HepG2 (cell line): ENCODE measurements around the gene CASKIN2. TPM values are rescaled to one million over a fixed set of nuclear protein-coding genes. Genes with fewer than 3 reads are reported as not detected.
A peak's percentile ranks its signal among the peaks of the same experiment; 100 is the strongest.

Source experiments
- ASH2L ChIP-seq: fragments of 300-600, 200-600 bp; sonication (generic); IDR thresholded peaks from 2 replicates; pipeline ENCODE4 v1.7.0; 2017; ENCODE audit warnings: low read depth, mild to moderate bottlenecking, moderate library complexity, mixed read lengths, low read length; ENCODE audit not compliant: insufficient read length
- ETV5 ChIP-seq: IDR thresholded peaks from 2 replicates; pipeline ENCODE4 v1.6.1; 2018; ENCODE audit warnings: missing biosample characterization, missing genetic modification reagents, inconsistent platforms, borderline replicate concordance
- IKZF5 ChIP-seq: IDR thresholded peaks from 2 replicates; pipeline ENCODE4 v1.6.1; 2018; ENCODE audit warnings: missing genetic modification reagents, mild to moderate bottlenecking, missing compliant biosample characterization
- MATR3 ChIP-seq: sonication (generic); formaldehyde crosslinking; IDR thresholded peaks from 2 replicates; pipeline ENCODE4 v1.4.0; 2020; ENCODE audit warnings: missing genetic modification reagents
- NFKBIZ ChIP-seq: IDR thresholded peaks from 2 replicates; pipeline ENCODE4 v1.6.1; 2018; ENCODE audit warnings: missing genetic modification reagents, missing compliant biosample characterization
- NRL ChIP-seq: sonication (generic); formaldehyde crosslinking; IDR thresholded peaks from 2 replicates; pipeline ENCODE4 v1.5.0; 2020; ENCODE audit warnings: missing genetic modification reagents, mild to moderate bottlenecking, moderate library complexity, borderline replicate concordance
- PAXIP1 ChIP-seq: sonication (generic); formaldehyde crosslinking; conservative IDR thresholded peaks from 2 replicates; pipeline ENCODE4 v1.4.0; 2020; ENCODE audit warnings: mild to moderate bottlenecking, missing genetic modification reagents, moderate library complexity
- PCBP1 ChIP-seq: fragments of 200-400 bp; formaldehyde crosslinking; IDR thresholded peaks from 2 replicates; pipeline ENCODE4 v1.6.1; 2017; ENCODE audit warnings: mild to moderate bottlenecking, low read depth, low read length, borderline replicate concordance
- RXRB ChIP-seq: IDR thresholded peaks from 2 replicates; pipeline ENCODE4 v1.6.1; 2016; ENCODE audit warnings: borderline replicate concordance, missing genetic modification reagents, missing compliant biosample characterization
- TBL1XR1 ChIP-seq: fragments of 150-350 bp; IDR thresholded peaks from 2 replicates; pipeline ENCODE4 v1.6.1; 2014; ENCODE audit warnings: borderline replicate concordance, low read length; ENCODE audit not compliant: partially characterized antibody
- ZFAT ChIP-seq: sonication (generic); formaldehyde crosslinking; conservative IDR thresholded peaks from 2 replicates; pipeline ENCODE4 v1.8.1; 2023; ENCODE audit warnings: missing genetic modification reagents, inconsistent platforms
- ZFP41 ChIP-seq: sonication (generic); formaldehyde crosslinking; IDR thresholded peaks from 2 replicates; pipeline ENCODE4 v1.4.0; 2020; ENCODE audit warnings: mild to moderate bottlenecking, missing genetic modification reagents, borderline replicate concordance
- ZNF136 ChIP-seq: sonication (generic); formaldehyde crosslinking; IDR thresholded peaks from 2 replicates; pipeline ENCODE4 v1.8.1; 2022; ENCODE audit warnings: low read depth, mild to moderate bottlenecking, moderate library complexity, missing genetic modification reagents
- ZNF296 ChIP-seq: sonication (generic); formaldehyde crosslinking; conservative IDR thresholded peaks from 2 replicates; pipeline ENCODE4 v1.5.0; 2020; ENCODE audit warnings: mild to moderate bottlenecking, missing genetic modification reagents
- ZNF441 ChIP-seq: sonication (generic); formaldehyde crosslinking; IDR thresholded peaks from 2 replicates; pipeline ENCODE4 v1.7.0; 2021; ENCODE audit warnings: missing genetic modification reagents, borderline replicate concordance
- ZNF678 ChIP-seq: sonication (generic); formaldehyde crosslinking; IDR thresholded peaks from 2 replicates; pipeline ENCODE4 v1.4.0; 2020; ENCODE audit warnings: mild to moderate bottlenecking, missing genetic modification reagents
- ZNF782 ChIP-seq: sonication (generic); formaldehyde crosslinking; IDR thresholded peaks from 2 replicates; pipeline ENCODE4 v1.4.0; 2020; ENCODE audit warnings: missing genetic modification reagents, mild to moderate bottlenecking, borderline replicate concordance
- polyA plus RNA-seq, 8 experiments: library from polyadenylated mRNA; depleted of rRNA in 3 of 8; stranded (reverse) in 7 of 8; unstranded in 1 of 8; fragments of >200 nt; fragmentation: Illumina TruSeq in 4 of 8; extraction: Trizol in 4 of 8; gene quantifications; 2 replicates each; pipeline versions ENCODE4 v1.2.1 to v1.2.3, GENCODE V29; 2011 to 2016; ENCODE audit warnings: low read depth in 4 of 8, missing spikeins in 1 of 8, mixed read lengths in 1 of 8; ENCODE audit not compliant: insufficient read depth in 1 of 8
- total RNA-seq, 5 experiments: library from RNA; depleted of rRNA; stranded (reverse); fragments of >200 nt; fragmentation: Illumina TruSeq; extraction: Trizol; gene quantifications; 2 replicates each; pipeline ENCODE4 v1.2.3, GENCODE V29; 2016; ENCODE audit warnings: low read depth in 1 of 5
- TF ChIP-seq, protein P1 (sequence below): IDR thresholded peaks from 2 replicates; pipeline ENCODE4 v1.6.1; 2012; ENCODE audit warnings: inconsistent platforms
- TF ChIP-seq, protein P2 (sequence below): sonication (generic); formaldehyde crosslinking; IDR thresholded peaks from 2 replicates; pipeline ENCODE4 v1.5.0; 2020; ENCODE audit warnings: missing genetic modification reagents, mild to moderate bottlenecking, borderline replicate concordance

The CASKIN2 gene
- total and polyA plus RNA-seq, 2 of the 13 experiments (the other 11 are each of a cell fraction or from before 2014, with no cell fraction given) = 5.2 to 7.8 TPM

GRCh38 chr17:75525806-75526554, 10.6 kb upstream of the CASKIN2 start (continued):
- 0 out of 2 replicates have a peak, but pooled peaks have one; percentile 35 for TF ChIP-seq NFKBIZ (CRISPR knock-in tag)
- TF ChIP-seq ZNF296 (CRISPR knock-in tag) = no peak
- peak; percentile 15; the same call in 1 of the 2 replicates for TF ChIP-seq ZFP41
- no peak for TF ChIP-seq TBL1XR1
- peak; percentile 91 for TF ChIP-seq NRL (CRISPR knock-in tag)
- no peak for TF ChIP-seq ZNF678 (CRISPR knock-in tag)
- TF ChIP-seq MATR3 (CRISPR knock-in tag) = no peak
- TF ChIP-seq PCBP1 = no peak
- TF ChIP-seq, protein P1, sequence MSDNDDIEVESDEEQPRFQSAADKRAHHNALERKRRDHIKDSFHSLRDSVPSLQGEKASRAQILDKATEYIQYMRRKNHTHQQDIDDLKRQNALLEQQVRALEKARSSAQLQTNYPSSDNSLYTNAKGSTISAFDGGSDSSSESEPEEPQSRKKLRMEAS = peak; percentile 90
- peak; percentile 12 for TF ChIP-seq ASH2L
- TF ChIP-seq ZNF441 (CRISPR knock-in tag) = peak; percentile 16
- 0 out of 2 replicates have a peak, but pooled peaks have one; percentile 28 for TF ChIP-seq ZNF782
- TF ChIP-seq, protein P2, sequence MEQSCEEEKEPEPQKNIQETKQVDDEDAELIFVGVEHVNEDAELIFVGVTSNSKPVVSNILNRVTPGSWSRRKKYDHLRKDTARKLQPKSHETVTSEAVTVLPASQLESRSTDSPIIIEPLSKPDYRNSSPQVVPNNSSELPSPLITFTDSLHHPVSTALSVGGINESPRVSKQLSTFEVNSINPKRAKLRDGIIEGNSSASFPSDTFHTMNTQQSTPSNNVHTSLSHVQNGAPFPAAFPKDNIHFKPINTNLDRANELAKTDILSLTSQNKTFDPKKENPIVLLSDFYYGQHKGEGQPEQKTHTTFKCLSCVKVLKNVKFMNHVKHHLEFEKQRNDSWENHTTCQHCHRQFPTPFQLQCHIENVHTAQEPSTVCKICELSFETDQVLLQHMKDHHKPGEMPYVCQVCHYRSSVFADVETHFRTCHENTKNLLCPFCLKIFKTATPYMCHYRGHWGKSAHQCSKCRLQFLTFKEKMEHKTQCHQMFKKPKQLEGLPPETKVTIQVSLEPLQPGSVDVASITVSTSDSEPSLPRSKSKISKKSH (CRISPR knock-in tag) = peak; percentile 87
- TF ChIP-seq PAXIP1 (CRISPR knock-in tag) = peak; percentile 31; the same call in 1 of the 2 replicates
- TF ChIP-seq RXRB = no peak
- TF ChIP-seq ZNF136 = no peak
- TF ChIP-seq IKZF5 (CRISPR knock-in tag) = 0 out of 2 replicates have a peak, but pooled peaks have one; percentile 41
- peak; percentile 57; the same call in 1 of the 2 replicates for TF ChIP-seq ETV5 (CRISPR knock-in tag)
- no peak for TF ChIP-seq ZFAT (CRISPR knock-in tag)
